GM12875 (cell line): ENCODE results near the gene ZNF101.

ENCODE experiments used
- H3K4me3 ChIP-seq: one replicate; pipeline ENCODE4 v1.5.1; 2011; ENCODE audit warnings: low read depth, low read length, control low read depth
- TF ChIP-seq, protein P1 (sequence below): IDR thresholded peaks from 2 replicates; pipeline ENCODE4 v1.5.1; 2011; ENCODE audit warnings: low read depth, mild to moderate bottlenecking, control low read depth, inconsistent platforms, low read length, moderate library complexity, borderline replicate concordance; ENCODE audit not compliant: insufficient read depth

The ZNF101 gene

DNA sequence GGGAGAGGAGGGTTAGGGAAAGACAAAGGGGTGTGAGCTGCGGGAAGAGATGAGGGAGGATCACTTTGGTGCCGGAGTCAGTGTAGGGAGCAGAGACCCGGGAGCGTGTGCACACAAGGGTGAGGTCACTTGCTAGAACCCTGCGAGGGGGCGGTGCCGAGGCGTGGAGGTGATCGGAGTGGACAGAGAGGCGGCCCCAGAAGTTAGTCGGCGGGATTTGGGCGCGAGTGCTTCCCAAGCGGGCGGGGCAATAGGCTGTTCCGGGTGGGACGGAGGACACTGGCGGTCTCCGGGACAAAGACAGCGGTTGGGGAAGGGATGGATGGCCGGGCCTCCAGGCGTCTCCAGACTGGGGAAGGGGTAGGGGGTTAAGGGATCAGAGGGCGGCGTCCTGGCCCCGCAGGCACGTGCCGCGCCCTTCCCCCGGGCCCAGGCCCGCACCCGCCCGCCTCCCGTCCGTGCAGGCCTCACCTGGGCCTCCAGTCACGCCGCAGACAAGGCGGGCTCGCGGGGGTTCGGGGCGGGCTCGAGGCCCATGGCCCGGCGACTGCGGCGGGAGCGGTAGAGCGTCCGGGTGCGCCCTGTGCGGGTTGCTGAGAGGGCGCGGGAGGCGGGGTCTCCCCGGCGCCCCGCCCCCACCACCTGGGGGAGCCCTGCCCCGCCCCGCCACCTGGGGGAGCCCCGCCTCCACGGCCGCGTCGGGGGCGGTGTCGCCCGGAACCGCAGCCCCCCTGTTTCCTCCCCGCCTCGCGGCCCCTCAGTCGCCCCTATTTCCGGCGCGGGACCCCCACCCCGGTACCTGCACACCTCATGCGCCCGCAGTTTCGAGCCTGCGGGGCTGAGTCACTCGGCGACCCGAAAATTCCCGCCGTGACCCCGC is 40.8 kb upstream of the ZNF101 start, which contains the start of gene LPAR2:
LPAR2 (minus strand) TSS at position 600 of the 880 bp plus-strand sequence. CDS start 945 bp downstream, outside the sequence.
- H3K4me3 ChIP-seq, result peak within 1 kb of the TSS; percentile 79
- TF ChIP-seq, protein P1, sequence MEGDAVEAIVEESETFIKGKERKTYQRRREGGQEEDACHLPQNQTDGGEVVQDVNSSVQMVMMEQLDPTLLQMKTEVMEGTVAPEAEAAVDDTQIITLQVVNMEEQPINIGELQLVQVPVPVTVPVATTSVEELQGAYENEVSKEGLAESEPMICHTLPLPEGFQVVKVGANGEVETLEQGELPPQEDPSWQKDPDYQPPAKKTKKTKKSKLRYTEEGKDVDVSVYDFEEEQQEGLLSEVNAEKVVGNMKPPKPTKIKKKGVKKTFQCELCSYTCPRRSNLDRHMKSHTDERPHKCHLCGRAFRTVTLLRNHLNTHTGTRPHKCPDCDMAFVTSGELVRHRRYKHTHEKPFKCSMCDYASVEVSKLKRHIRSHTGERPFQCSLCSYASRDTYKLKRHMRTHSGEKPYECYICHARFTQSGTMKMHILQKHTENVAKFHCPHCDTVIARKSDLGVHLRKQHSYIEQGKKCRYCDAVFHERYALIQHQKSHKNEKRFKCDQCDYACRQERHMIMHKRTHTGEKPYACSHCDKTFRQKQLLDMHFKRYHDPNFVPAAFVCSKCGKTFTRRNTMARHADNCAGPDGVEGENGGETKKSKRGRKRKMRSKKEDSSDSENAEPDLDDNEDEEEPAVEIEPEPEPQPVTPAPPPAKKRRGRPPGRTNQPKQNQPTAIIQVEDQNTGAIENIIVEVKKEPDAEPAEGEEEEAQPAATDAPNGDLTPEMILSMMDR, result no peak

DNA sequence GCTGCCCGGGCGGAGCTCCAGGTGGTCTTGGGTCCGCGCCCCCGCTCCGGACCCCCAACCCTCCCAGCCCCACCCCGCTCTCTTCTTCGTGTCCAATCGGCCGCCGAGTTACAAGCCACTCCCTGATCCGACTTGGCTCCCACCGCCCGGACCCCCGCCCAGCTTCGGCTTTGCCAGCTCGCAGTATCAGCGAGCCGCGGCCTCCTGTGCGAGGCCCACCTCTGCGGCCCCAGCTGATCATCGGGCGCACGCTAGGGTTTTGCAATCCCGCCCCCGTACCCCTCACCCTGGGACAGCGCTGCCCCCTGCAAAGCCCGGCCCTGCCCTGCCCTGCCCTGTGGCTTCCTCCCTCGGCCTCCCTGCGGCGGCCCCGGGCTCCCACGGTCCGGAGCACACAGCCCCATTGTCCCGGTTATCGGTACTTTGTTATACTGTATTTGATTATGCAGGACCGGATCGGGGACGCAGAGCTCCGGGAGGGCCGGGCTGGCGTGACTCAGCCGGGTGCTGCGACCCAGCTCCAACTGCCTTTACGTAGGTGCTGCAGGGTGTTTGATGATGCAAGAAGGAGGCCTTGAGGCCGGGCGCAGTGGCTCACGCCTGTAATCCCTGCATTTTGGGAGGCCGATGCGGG is 40.0 kb upstream of the ZNF101 start:
- TF ChIP-seq, protein P1, result no peak
- H3K4me3 ChIP-seq, result peak overlapping the region; percentile 79

DNA sequence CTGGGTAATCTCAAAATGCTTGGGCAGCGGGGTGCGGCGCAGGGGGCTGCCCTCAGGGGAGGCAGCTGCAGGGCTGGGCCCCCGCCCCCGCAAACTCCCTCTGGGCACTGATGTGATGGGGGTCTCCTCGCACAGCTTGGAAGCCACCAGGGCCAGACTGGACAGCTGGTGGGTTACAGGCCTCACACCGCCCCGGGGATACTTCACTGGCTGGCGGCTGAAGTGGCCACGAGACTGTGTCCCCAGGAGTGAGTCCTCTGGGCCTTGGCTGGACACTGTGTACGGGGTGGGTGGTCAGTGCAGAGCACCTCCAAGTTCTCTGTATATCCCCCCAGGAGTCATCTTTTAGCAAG is 38.6 kb upstream of the ZNF101 start:
- TF ChIP-seq, protein P1, result no peak

DNA sequence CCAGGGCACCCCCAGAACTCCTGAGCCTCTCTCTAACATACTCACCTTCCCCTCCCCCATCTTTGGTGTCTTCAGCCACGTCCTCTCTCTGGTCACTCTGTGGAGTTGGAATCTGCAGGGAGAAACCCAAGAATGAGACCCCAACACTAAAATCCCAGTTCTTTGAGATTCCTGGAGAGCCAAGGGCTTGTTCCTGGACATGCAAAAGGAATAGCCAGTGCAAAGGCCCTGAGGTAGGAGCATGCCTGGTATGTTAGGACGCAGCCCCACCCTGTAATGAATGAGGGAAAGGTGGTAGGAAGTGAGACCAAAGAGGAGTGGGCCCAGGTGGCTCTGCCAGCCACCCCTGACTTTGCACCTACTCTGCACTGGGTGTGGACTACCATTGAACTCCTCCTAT is 38.2 kb upstream of the ZNF101 start:
- H3K4me3 ChIP-seq, result no peak overlapping the region
- TF ChIP-seq, protein P1, result no peak

More for the DNA sequence above, 38.6 kb upstream of the ZNF101 start:
- H3K4me3 ChIP-seq, result no peak overlapping the region

DNA sequence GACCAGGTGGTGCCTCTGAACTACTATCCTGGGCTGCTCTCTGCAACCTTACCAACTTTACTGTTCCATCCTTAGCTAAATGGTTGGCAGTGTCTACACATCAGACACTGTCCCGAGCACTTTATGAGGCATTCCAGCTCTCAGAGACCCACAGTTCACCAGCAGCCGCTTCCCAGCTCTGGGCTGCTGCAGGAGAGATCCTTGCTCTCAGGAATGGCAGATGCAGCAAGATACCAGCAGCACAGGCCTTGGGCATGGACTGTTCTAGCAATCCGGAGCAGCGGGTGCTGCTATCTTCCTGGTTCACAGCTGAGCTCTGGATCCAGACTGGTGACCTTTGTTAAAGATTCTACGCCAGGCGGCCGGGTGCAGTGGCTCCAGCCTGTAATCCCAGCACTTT is 37.3 kb upstream of the ZNF101 start:
- H3K4me3 ChIP-seq, result no peak overlapping the region
- TF ChIP-seq, protein P1, result no peak

DNA sequence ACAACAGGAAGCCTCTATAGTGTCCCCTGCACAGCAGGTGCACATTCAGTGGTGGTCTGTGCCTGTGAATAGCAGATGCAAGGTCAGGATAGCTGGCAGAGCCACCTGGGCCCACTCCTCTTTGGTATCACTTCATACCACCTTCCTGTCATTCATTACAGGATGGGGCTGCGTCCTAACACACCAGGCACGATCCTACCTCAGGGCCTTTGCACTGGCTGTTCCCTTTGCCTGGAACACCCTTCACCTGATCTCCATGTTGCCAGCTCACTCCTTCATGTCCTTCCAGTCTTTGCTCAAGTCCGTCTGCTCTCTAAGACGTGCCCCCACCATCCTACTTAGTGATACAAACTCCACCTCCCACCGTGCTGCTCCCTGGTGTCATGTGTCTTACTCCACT is 36.0 kb upstream of the ZNF101 start:
- TF ChIP-seq, protein P1, result no peak

More for the DNA sequence above, 36.0 kb upstream of the ZNF101 start:
- H3K4me3 ChIP-seq, result no peak overlapping the region
